Embryonic facial prominence (tissue), 1 donor: ENCODE measurements around the gene SEMA3B.
"Not testable (repeated sequence)": the region's sequence is repeated elsewhere in the genome, so short reads cannot be mapped to it uniquely, and the experiment has no call there.

ENCODE experiments used
- DNase-seq: peaks from one replicate; pipeline ENCODE4 v3.0.0-alpha.2; 2016; ENCODE audit errors: extremely low spot score

The SEMA3B gene

DNA sequence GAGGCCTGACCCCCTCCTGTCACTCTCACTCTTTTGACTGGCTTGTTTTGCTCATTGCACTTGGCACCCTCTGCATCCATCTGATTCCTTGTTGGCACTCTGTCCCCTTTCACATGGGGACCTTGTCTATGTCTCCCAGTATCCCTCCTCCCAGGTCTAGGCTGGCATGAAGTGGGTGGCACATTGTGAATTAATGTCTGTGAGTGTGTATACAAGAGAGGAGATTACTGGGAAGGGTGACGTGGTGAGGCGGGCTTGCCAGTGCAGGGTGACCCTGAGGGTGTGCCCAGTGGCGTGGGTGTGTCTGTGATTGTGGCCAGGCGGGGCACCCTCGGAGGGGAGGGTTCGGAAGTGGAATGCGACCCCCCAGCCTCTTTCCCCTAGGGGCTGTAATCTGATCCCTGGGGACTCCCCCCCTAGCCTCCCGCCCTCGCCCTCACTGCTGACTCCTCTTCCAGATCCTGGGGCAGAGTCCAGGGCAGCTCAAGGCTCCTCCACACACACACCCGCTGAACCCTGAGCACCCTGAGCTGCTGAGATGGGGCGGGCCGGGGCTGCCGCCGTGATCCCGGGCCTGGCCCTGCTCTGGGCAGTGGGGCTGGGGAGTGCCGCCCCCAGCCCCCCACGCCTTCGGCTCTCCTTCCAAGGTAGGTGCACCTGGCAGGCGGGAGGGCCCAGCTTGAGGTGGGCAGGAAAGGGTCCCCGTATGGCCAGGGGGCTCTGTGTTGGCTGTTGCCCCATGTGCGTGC, at the start of gene SEMA3B:
Gene SEMA3B (plus strand): TSS at position 445 of the 749 bp plus-strand sequence. CDS start 94 bp downstream, at position 539.
- no peak for DNase-seq

- DNase-seq = no peak
Measured at GRCh38 chr3:50219285-50219684, 49.7 kb upstream of the SEMA3B start.

DNA sequence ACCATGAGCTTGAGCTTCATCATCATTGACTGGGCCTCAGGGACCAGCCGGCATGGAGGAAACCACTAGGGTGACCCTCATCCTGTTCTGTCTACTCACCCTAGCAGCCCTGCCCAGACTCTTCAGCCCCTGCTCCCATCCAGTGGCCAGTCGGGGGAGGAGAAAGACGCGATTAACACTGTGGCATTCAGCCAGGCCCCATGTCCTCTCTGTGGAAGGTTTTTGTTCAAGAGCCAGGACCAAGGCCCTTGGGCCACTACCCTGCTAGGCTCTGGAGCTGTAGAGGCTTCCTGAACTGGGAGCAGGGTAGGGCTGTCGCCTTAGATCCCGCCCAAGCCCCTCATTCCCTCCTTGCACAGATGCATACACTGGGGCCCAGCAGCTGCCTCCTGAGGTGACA, 48.8 kb upstream of the SEMA3B start:
- DNase-seq = no peak

DNA sequence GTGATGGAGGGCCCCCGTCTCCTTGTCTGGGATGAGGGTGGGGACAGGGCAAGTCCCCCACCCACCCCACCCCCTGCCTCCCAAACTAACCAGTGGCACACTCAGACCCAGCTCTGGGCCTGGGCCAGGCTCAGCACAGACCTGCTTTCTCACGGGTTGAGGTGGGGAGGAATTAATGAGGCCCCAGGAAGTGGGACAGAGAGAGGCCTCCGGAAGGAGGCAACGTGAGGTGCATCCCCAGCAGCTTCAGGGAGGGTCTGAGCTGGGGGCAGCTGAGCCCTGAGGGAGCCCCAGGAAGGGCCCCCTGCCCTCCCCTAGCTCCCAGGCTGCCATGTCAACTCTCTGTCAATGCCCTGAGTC, 47.9 kb upstream of the SEMA3B start:
- no peak for DNase-seq

DNA sequence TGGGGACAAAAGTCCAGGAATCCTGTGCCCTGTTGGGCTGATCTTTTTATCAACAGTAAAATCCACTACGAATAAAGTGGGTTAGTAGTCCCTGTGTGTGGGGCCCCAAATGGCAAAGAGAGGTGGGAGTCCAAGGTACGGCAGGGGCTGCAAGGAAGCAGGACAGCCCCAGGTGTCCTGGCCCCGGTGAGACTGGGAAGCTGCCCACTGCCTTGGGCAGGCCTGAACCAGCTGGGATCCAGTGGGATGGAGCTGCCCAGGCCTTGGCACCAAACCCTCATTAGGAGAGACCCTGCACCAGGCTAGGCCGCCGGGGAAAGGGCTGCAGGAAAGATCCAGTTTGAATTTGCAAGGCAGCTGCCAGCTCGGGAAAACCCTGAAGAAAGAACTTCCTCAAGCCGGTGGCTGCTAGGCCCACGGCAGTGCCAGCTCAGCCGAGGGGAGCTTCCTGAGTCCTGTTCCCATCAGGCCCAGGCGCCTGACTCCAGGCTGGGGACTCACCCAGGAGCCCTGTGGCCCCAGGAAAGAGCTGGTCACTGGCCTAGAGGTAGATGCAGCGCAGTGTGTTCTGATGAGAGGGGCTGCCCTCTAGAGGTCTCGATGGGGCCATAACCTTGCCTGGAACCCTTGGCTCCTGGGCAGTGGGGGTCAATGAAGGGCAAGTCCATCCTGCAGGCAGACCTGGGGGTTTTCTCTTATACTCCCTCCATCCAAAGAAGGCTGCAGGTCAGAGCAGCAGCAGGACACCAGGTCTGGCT, 47.4 kb upstream of the SEMA3B start:
- no peak for DNase-seq

GRCh38 chr3:50222169-50222528, 46.8 kb upstream of the SEMA3B start:
- DNase-seq = no peak

GRCh38 chr3:50224639-50225038, 44.3 kb upstream of the SEMA3B start:
- no peak for DNase-seq

DNA sequence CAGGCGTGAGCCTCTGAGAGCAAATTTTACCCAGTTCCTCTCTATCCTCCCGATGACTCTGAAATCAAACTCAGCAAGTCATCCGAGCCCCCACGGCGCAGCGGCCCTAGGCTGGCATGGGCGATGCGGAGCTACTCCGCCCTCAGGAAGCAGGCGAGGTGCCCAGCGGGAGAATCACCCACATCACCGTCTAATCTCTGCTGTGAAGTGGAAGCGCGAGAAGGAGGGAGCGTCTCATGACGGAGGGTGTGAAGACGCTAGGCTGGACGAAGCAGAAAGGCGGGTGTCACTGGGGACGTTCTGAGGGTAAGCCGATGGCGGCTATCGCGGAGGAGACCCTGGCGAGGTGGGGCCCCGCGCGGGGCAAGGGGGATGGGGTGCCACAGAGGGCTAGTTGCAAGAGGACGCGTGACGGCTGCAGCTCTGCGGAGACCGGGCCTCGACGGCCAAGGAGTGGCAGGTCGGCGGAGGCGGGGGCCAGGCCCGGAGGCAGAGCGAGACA, 42.0 kb upstream of the SEMA3B start:
- DNase-seq = no peak

- peak; percentile 91 for DNase-seq
Measured at GRCh38 chr3:50227390-50228183, 41.4 kb upstream of the SEMA3B start.

- DNase-seq = not testable (repeated sequence)
Measured at GRCh38 chr3:50228184-50228763, 40.7 kb upstream of the SEMA3B start.

- DNase-seq = no peak
Measured at GRCh38 chr3:50229490-50229889, 39.5 kb upstream of the SEMA3B start.

DNA sequence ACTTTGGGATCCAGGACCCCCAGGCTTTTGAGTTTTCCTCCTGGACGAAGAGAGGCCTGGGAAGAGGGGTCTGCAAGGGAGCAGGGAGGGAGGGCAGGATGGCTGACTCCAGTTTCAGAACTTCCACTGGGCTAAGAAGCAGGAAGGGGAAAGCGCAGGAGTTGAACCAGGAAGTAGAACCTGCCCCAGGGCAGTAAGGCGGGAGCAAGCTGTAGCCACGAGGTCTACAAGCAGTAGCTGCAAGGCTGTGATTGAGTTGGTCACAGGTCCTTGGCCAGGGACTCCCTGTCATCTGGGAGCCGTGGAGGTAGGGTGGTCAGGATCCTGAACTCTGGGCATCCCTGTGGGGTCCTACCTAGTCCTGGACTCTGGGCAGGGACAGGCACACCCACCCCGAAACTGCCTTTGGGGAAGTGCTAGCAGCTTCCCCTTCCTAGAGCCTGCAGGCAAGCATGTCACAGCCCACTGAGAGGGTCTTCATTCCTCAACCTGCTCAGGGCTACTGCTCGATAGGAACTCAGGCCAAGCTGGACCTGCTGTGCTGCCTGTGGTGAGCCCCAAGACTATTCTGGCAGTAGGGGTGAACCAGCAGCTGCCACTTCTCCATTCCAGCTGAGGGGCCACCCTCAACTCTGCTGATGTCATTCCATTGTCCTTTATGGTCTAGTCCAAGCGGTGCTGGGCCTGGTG, 38.7 kb upstream of the SEMA3B start:
- no peak for DNase-seq

- DNase-seq = no peak
Measured at GRCh38 chr3:50230794-50231125, 38.2 kb upstream of the SEMA3B start.

- DNase-seq = no peak
Measured at GRCh38 chr3:50231581-50231980, 37.4 kb upstream of the SEMA3B start.

- no peak for DNase-seq
Measured at GRCh38 chr3:50232303-50232702, 36.6 kb upstream of the SEMA3B start.

GRCh38 chr3:50233176-50233575, 35.8 kb upstream of the SEMA3B start:
- no peak for DNase-seq

GRCh38 chr3:50235716-50236483, 33.0 kb upstream of the SEMA3B start, which contains the start of gene GNAI2:
TSS of gene GNAI2 (plus strand) at chr3:50236204. CDS start at chr3:50236336, 132 bp downstream.
- DNase-seq = peak; percentile 97

DNA sequence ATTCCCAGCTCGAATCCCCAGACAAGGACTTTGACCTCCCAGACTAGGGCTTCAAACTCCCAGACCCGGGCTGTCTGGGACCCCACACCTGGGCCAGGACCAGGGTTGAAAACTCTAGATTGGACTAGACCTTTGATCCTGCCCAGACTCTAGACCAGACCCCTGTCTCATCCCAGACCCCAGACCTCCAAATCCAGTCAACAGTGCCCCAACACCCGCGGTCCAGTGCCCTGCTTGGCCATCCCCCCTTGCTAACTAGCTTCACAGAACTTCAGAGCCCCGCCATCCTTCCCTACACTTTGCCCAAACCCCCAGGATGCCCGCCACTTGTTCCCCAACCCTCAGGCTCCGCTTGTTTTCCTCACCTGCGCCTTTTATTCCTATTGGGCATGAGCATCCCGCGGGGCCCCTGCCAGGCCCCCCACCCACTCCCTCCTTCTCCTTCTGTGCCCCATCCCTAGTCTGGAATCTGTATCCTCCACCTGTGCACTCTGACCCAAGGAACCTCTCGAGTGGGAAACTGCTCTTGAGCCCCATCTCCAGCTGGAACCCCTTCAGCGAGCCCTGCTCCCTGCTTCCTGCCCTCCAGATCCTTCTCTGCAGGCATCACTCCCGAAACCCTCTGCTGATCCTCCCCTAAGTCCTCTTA, 32.3 kb upstream of the SEMA3B start:
- no peak for DNase-seq

- no peak for DNase-seq
Measured at GRCh38 chr3:50237133-50237651, 31.8 kb upstream of the SEMA3B start.
